HEK293 (cell line): ENCODE data around the gene EHMT1.

Experiments used
- CTCF ChIA-PET: fragments of 350-600 bp; formaldehyde crosslinking; extraction: SDS; loops from one replicate; lab custom pipeline; 2021; ENCODE audit warnings: antibody characterized with exemption; lab: Yijun Ruan, JAX
- POLR2A ChIA-PET: fragments of 300-600 bp; formaldehyde crosslinking; extraction: SDS; loops from one replicate; lab custom pipeline; 2020; ENCODE audit warnings: antibody characterized with exemption, inconsistent platforms; lab: Yijun Ruan, JAX
- H3K27ac ChIP-seq: fragments of 200-500 bp; sonication (Bioruptor generic); 2 replicates; pipeline ENCODE4 v1.5.1; 2014; ENCODE audit warnings: low read depth, low read length, control low read depth, inconsistent platforms; ENCODE audit errors: extremely low read depth
- H3K36me3 ChIP-seq, 2 experiments: fragments of 200-500 bp in 1 of 2; sonication (Bioruptor generic) in 1 of 2; 1 replicate in 1 of 2; 2 replicates in 1 of 2; pipeline ENCODE4 v1.5.1; 2014 to 2017; ENCODE audit warnings: inconsistent platforms in 2 of 2, low read length in 2 of 2; ENCODE audit not compliant: control insufficient read depth in 2 of 2, insufficient read depth in 1 of 2
- H3K4me1 ChIP-seq: fragments of 200-500 bp; sonication (Bioruptor generic); 2 replicates; pipeline ENCODE4 v1.5.1; 2014; ENCODE audit warnings: mild to moderate bottlenecking, low read length, inconsistent platforms; ENCODE audit not compliant: control insufficient read depth, insufficient read depth
- H3K4me3 ChIP-seq: 2 replicates; pipeline ENCODE4 v1.5.1; 2011; ENCODE audit warnings: low read depth, mild to moderate bottlenecking, control low read depth, low read length, moderate library complexity
- H3K9me3 ChIP-seq: fragments of 200-500 bp; sonication (Bioruptor generic); 2 replicates; pipeline ENCODE4 v1.5.1; 2014; ENCODE audit warnings: low read depth, low read length, inconsistent platforms; ENCODE audit not compliant: control insufficient read depth, insufficient read depth
- EGR2 ChIP-seq: fragments of 450-650 bp; formaldehyde crosslinking; IDR thresholded peaks from 2 replicates; pipeline ENCODE4 v1.5.1; 2016; ENCODE audit warnings: low read depth, missing biosample characterization, missing genetic modification characterization
- KLF1 ChIP-seq: fragments of 450-650 bp; formaldehyde crosslinking; IDR thresholded peaks from 2 replicates; pipeline ENCODE4 v1.5.1; 2016; ENCODE audit warnings: missing biosample characterization, missing genetic modification characterization
- MZF1 ChIP-seq: fragments of 450-650 bp; formaldehyde crosslinking; IDR thresholded peaks from 2 replicates; pipeline ENCODE4 v1.5.1; 2017; ENCODE audit warnings: missing biosample characterization, missing genetic modification characterization, borderline replicate concordance
- PRDM4 ChIP-seq: fragments of 450-650 bp; formaldehyde crosslinking; IDR thresholded peaks from 2 replicates; pipeline ENCODE4 v1.5.1; 2017; ENCODE audit warnings: missing biosample characterization, missing genetic modification characterization
- RBAK ChIP-seq: fragments of 450-650 bp; formaldehyde crosslinking; IDR thresholded peaks from 2 replicates; pipeline ENCODE4 v1.5.1; 2016; ENCODE audit warnings: missing biosample characterization, missing genetic modification characterization
- SETDB1 ChIP-seq: IDR thresholded peaks from one replicate; pipeline ENCODE4 v1.6.1; 2017; ENCODE audit warnings: mild to moderate bottlenecking, low read length, moderate library complexity, mixed read lengths; ENCODE audit not compliant: insufficient read length
- ZBTB17 ChIP-seq: fragments of 450-650 bp; formaldehyde crosslinking; IDR thresholded peaks from 2 replicates; pipeline ENCODE4 v1.5.1; 2016; ENCODE audit warnings: missing biosample characterization, missing genetic modification characterization
- ZBTB20 ChIP-seq: fragments of 450-650 bp; formaldehyde crosslinking; IDR thresholded peaks from 2 replicates; pipeline ENCODE4 v1.5.1; 2016; ENCODE audit warnings: missing biosample characterization, missing genetic modification characterization
- ZFHX2 ChIP-seq: fragments of 450-650 bp; formaldehyde crosslinking; conservative IDR thresholded peaks from 2 replicates; pipeline ENCODE4 v1.5.1; 2016; ENCODE audit warnings: missing biosample characterization, missing genetic modification characterization
- ZFP37 ChIP-seq: fragments of 450-650 bp; formaldehyde crosslinking; IDR thresholded peaks from 2 replicates; pipeline ENCODE4 v1.5.1; 2016; ENCODE audit warnings: missing biosample characterization, missing genetic modification characterization
- ZNF112 ChIP-seq: fragments of 450-650 bp; formaldehyde crosslinking; IDR thresholded peaks from 2 replicates; pipeline ENCODE4 v1.5.0; 2017; ENCODE audit warnings: missing biosample characterization, missing genetic modification characterization
- ZNF155 ChIP-seq: fragments of 450-650 bp; formaldehyde crosslinking; IDR thresholded peaks from 2 replicates; pipeline ENCODE4 v1.5.1; 2016; ENCODE audit warnings: missing biosample characterization, missing genetic modification characterization
- ZNF221 ChIP-seq: fragments of 450-650 bp; formaldehyde crosslinking; IDR thresholded peaks from 2 replicates; pipeline ENCODE4 v1.5.1; 2017; ENCODE audit warnings: missing biosample characterization, missing genetic modification characterization, borderline replicate concordance
- ZNF24 ChIP-seq: fragments of 450-650 bp; formaldehyde crosslinking; IDR thresholded peaks from 2 replicates; pipeline ENCODE4 v1.5.1; 2016; ENCODE audit warnings: missing biosample characterization, missing genetic modification characterization
- ZNF266 ChIP-seq: fragments of 450-650 bp; formaldehyde crosslinking; IDR thresholded peaks from 2 replicates; pipeline ENCODE4 v1.5.1; 2016; ENCODE audit warnings: missing biosample characterization, missing genetic modification characterization, low read depth
- ZNF366 ChIP-seq: fragments of 450-650 bp; formaldehyde crosslinking; conservative IDR thresholded peaks from 2 replicates; pipeline ENCODE4 v1.5.1; 2016; ENCODE audit warnings: missing biosample characterization, missing genetic modification characterization
- ZNF416 ChIP-seq: fragments of 450-650 bp; formaldehyde crosslinking; IDR thresholded peaks from 2 replicates; pipeline ENCODE4 v1.5.1; 2016; ENCODE audit warnings: missing biosample characterization, missing genetic modification characterization
- ZNF473 ChIP-seq: fragments of 450-650 bp; formaldehyde crosslinking; IDR thresholded peaks from 2 replicates; pipeline ENCODE4 v1.5.1; 2017; ENCODE audit warnings: missing biosample characterization, missing genetic modification characterization
- ZNF530 ChIP-seq: fragments of 450-650 bp; formaldehyde crosslinking; IDR thresholded peaks from 2 replicates; pipeline ENCODE4 v1.5.1; 2016; ENCODE audit warnings: low read depth, missing biosample characterization, missing genetic modification characterization
- ZNF544 ChIP-seq: fragments of 450-650 bp; formaldehyde crosslinking; IDR thresholded peaks from 2 replicates; pipeline ENCODE4 v1.5.0; 2017; ENCODE audit warnings: missing biosample characterization, missing genetic modification characterization
- ZNF558 ChIP-seq: fragments of 450-650 bp; formaldehyde crosslinking; IDR thresholded peaks from 2 replicates; pipeline ENCODE4 v1.5.1; 2016; ENCODE audit warnings: missing biosample characterization, missing genetic modification characterization
- ZNF600 ChIP-seq: fragments of 450-650 bp; formaldehyde crosslinking; IDR thresholded peaks from 2 replicates; pipeline ENCODE4 v1.5.1; 2016; ENCODE audit warnings: missing biosample characterization, missing genetic modification characterization
- ZNF624 ChIP-seq: fragments of 450-650 bp; formaldehyde crosslinking; IDR thresholded peaks from 2 replicates; pipeline ENCODE4 v1.5.1; 2017; ENCODE audit warnings: missing biosample characterization, missing genetic modification characterization
- ZNF626 ChIP-seq: fragments of 450-650 bp; sonication (Bioruptor Pico); formaldehyde crosslinking; IDR thresholded peaks from 2 replicates; pipeline ENCODE4 v1.5.1; 2018; ENCODE audit warnings: missing biosample characterization, missing genetic modification characterization, inconsistent platforms
- ZNF660 ChIP-seq: fragments of 450-650 bp; IDR thresholded peaks from 2 replicates; pipeline ENCODE4 v1.5.1; 2018; ENCODE audit warnings: missing biosample characterization, mild to moderate bottlenecking, missing genetic modification characterization
- TF ChIP-seq, protein P1 (sequence below): fragments of 450-650 bp; formaldehyde crosslinking; IDR thresholded peaks from 2 replicates; pipeline ENCODE4 v1.5.1; 2016; ENCODE audit warnings: missing biosample characterization, missing genetic modification characterization
- TF ChIP-seq, protein P2 (sequence below): fragments of 450-650 bp; formaldehyde crosslinking; IDR thresholded peaks from 2 replicates; pipeline ENCODE4 v1.5.1; 2016; ENCODE audit warnings: missing biosample characterization, missing genetic modification characterization
- TF ChIP-seq, protein P3 (sequence below): fragments of 450-650 bp; formaldehyde crosslinking; IDR thresholded peaks from 2 replicates; pipeline ENCODE4 v1.5.1; 2017; ENCODE audit warnings: missing biosample characterization, missing genetic modification characterization

EHMT1 gene

DNA sequence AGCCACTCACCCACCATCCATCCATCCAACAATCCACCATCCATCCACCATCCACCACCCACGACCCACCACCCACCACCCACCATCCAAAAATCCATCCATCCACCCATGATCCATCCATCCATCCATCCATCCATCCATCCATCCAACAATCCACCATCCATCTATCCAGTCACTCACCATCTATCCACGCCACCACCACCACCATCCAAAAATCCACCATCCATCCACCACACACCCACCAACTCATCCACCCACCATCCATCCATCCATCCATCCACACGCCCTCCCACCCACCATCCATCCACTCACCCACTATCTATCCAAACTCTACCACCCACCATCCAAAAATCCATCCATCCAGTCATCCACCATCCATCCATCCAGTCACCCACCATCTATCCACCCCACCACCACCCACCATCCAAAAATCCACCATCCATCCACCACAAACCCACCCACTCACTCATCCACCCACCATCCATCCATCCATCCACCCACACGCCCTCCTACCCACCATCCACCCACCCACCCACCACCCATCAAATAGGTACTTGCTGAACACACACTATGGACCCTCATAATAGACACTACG lies 49.1 kb upstream of the EHMT1 start:
- ChIA-PET CTCF (interaction anchor here (1.0 kb wide), 1 partner anchor 10 kb away, joined by 3 read pairs; no protein-coding TSS in a partner anchor), POLR2A (no interaction called here)
- Histone ChIP-seq H3K9me3 (no peaks in the 10 kb centered on the region), H3K27ac (no peak overlapping the region), H3K4me1 (no peaks in the 10 kb centered on the region), H3K36me3 (peaks cover 12 to 43% of the 10 kb centered on the region in 2 experiments), H3K4me3 (no peak overlapping the region)
- TF ChIP-seq ZNF221, result no peak
- TF ChIP-seq ZNF24 (tag by site-specific recombination), result no peak
- no peak for TF ChIP-seq ZFP37
- TF ChIP-seq ZNF660 (tag by site-specific recombination), result no peak
- no peak for TF ChIP-seq ZNF600 (tag by site-specific recombination)
- no peak for TF ChIP-seq RBAK (tag by site-specific recombination)
- TF ChIP-seq, protein P1, sequence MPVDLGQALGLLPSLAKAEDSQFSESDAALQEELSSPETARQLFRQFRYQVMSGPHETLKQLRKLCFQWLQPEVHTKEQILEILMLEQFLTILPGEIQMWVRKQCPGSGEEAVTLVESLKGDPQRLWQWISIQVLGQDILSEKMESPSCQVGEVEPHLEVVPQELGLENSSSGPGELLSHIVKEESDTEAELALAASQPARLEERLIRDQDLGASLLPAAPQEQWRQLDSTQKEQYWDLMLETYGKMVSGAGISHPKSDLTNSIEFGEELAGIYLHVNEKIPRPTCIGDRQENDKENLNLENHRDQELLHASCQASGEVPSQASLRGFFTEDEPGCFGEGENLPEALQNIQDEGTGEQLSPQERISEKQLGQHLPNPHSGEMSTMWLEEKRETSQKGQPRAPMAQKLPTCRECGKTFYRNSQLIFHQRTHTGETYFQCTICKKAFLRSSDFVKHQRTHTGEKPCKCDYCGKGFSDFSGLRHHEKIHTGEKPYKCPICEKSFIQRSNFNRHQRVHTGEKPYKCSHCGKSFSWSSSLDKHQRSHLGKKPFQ (tag by site-specific recombination), result no peak
- TF ChIP-seq MZF1 (tag by site-specific recombination), result no peak
- TF ChIP-seq, protein P2, sequence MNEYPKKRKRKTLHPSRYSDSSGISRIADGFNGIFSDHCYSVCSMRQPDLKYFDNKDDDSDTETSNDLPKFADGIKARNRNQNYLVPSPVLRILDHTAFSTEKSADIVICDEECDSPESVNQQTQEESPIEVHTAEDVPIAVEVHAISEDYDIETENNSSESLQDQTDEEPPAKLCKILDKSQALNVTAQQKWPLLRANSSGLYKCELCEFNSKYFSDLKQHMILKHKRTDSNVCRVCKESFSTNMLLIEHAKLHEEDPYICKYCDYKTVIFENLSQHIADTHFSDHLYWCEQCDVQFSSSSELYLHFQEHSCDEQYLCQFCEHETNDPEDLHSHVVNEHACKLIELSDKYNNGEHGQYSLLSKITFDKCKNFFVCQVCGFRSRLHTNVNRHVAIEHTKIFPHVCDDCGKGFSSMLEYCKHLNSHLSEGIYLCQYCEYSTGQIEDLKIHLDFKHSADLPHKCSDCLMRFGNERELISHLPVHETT (tag by site-specific recombination), result no peak
- TF ChIP-seq ZNF624 (tag by site-specific recombination), result no peak
- no peak for TF ChIP-seq ZNF544
- TF ChIP-seq ZBTB17, result peak; percentile 78
- no peak for TF ChIP-seq KLF1
- TF ChIP-seq ZBTB20 (tag by site-specific recombination), result no peak
- no peak for TF ChIP-seq ZNF558 (tag by site-specific recombination)
- peak; percentile 100 for TF ChIP-seq EGR2 (tag by site-specific recombination)
- TF ChIP-seq ZNF366 (tag by site-specific recombination), result peak; percentile 90
- peak; percentile 99 for TF ChIP-seq ZFHX2
- TF ChIP-seq ZNF416, result no peak
- 0 out of 2 replicates have a peak, but pooled peaks have one; percentile 21 for TF ChIP-seq ZNF266 (tag by site-specific recombination)
- TF ChIP-seq SETDB1, result no peak

DNA sequence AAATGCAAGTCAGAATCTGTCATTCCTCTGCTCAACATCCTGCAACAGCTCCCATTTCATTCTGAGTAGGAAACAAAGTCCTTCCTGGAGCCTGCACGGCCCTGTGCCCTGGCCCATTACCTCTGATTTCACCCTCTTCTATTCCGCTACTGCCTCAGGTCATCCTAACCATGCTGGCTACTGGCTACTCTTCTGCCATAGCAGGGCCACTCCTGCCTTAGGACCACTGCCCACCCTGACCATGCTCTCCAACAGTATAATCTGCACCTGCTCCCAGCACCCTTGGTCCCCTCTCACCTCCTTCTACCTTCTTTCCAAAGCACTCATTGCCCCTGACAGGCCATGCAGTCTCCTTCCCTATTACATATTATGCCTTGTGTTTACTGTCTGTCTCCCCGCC lies 48.2 kb upstream of the EHMT1 start:
- Histone ChIP-seq H3K4me3 (no peak overlapping the region), H3K36me3 (peaks cover 12 to 48% of the 10 kb centered on the region in 2 experiments), H3K27ac (no peak overlapping the region), H3K9me3 (no peaks in the 10 kb centered on the region), H3K4me1 (no peaks in the 10 kb centered on the region)
- ChIA-PET CTCF (interaction anchor here (1.0 kb wide), 1 partner anchor 9 kb away, joined by 3 read pairs; no protein-coding TSS in a partner anchor), POLR2A (no interaction called here)
- no peak for TF ChIP-seq ZNF473
- no peak for TF ChIP-seq ZNF155 (tag by site-specific recombination)
- TF ChIP-seq ZNF112, result no peak
- TF ChIP-seq PRDM4, result no peak
- TF ChIP-seq, protein P3, sequence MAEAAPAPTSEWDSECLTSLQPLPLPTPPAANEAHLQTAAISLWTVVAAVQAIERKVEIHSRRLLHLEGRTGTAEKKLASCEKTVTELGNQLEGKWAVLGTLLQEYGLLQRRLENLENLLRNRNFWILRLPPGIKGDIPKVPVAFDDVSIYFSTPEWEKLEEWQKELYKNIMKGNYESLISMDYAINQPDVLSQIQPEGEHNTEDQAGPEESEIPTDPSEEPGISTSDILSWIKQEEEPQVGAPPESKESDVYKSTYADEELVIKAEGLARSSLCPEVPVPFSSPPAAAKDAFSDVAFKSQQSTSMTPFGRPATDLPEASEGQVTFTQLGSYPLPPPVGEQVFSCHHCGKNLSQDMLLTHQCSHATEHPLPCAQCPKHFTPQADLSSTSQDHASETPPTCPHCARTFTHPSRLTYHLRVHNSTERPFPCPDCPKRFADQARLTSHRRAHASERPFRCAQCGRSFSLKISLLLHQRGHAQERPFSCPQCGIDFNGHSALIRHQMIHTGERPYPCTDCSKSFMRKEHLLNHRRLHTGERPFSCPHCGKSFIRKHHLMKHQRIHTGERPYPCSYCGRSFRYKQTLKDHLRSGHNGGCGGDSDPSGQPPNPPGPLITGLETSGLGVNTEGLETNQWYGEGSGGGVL (tag by site-specific recombination), result no peak
- TF ChIP-seq ZNF626 (tag by site-specific recombination), result no peak
- no peak for TF ChIP-seq ZNF530 (tag by site-specific recombination)
